Measurements from ENCODE around the gene NCLN. TPM values are rescaled to one million over a fixed set of nuclear protein-coding genes. Genes with fewer than 3 reads are reported as not detected.

Gene NCLN
- total and polyA plus RNA-seq, 8 donors, result 29.1 to 121 (median 39.1) TPM

- no peak overlapping the region for H3K27ac ChIP-seq
- no peaks in the 10 kb centered on the region for H3K9me3 ChIP-seq
- DNase-seq (no peak), ATAC-seq (no peak)
- H3K36me3 ChIP-seq, result peaks cover 0 to 71% of the 10 kb centered on the region in 2 donors
- peaks cover 0 to 38% of the 10 kb centered on the region in 2 donors for H3K4me1 ChIP-seq
- no peak for TF ChIP-seq CTCF (IDR thresholded peaks at IDR 0.05)
- intact Hi-C loops (cut with DNase I), result no loop called here
- no peak overlapping the region for H3K4me3 ChIP-seq
- H3K27me3 ChIP-seq, result no peaks in the 10 kb centered on the region
Measured at GRCh38 chr19:3157096-3157845, 28.5 kb upstream of the NCLN start.

GRCh38 chr19:3159565-3159964 is 26.2 kb upstream of the NCLN start:
- Histone ChIP-seq H3K27me3 (no peaks in the 10 kb centered on the region), H3K4me3 (no peak overlapping the region), H3K36me3 (peaks cover 0 to 81% of the 10 kb centered on the region in 2 donors), H3K9me3 (no peaks in the 10 kb centered on the region), H3K4me1 (peaks cover 0 to 51% of the 10 kb centered on the region in 2 donors), H3K27ac (peak overlapping the region in 1 of 2 donors; percentile 13)
- intact Hi-C loops (cut with DNase I), result no loop called here
- ATAC-seq, result no peak
- no peak for TF ChIP-seq CTCF (IDR thresholded peaks at IDR 0.05)
- no peak for DNase-seq

GRCh38 chr19:3160219-3160618 is 25.5 kb upstream of the NCLN start:
- no peaks in the 10 kb centered on the region for H3K27me3 ChIP-seq
- ATAC-seq, result no peak
- no peak for DNase-seq
- no peaks in the 10 kb centered on the region for H3K9me3 ChIP-seq
- H3K36me3 ChIP-seq, result peaks cover 0 to 81% of the 10 kb centered on the region in 2 donors
- H3K4me1 ChIP-seq, result peaks cover 0 to 52% of the 10 kb centered on the region in 2 donors
- no peak for TF ChIP-seq CTCF (IDR thresholded peaks at IDR 0.05)
- peak overlapping the region in 1 of 2 donors; percentile 13 for H3K27ac ChIP-seq
- intact Hi-C loops (cut with DNase I), result loop anchor here in 1 of 2 donors (10.0 kb wide), 1 partner anchor 205 kb away; no protein-coding TSS in a partner anchor
- no peak overlapping the region for H3K4me3 ChIP-seq

GRCh38 chr19:3161453-3161852 is 24.3 kb upstream of the NCLN start:
- Histone ChIP-seq H3K9me3 (no peaks in the 10 kb centered on the region), H3K4me1 (peaks cover 0 to 57% of the 10 kb centered on the region in 2 donors), H3K27ac (peak overlapping the region in 1 of 2 donors; percentile 33), H3K4me3 (no peak overlapping the region), H3K27me3 (no peaks in the 10 kb centered on the region), H3K36me3 (peaks cover 0 to 72% of the 10 kb centered on the region in 2 donors)
- ATAC-seq (no peak), DNase-seq (no peak)
- TF ChIP-seq CTCF (IDR thresholded peaks at IDR 0.05), result no peak
- intact Hi-C loops (cut with DNase I), result loop anchor here in 1 of 2 donors (10.0 kb wide), 1 partner anchor 207 kb away; no protein-coding TSS in a partner anchor

GRCh38 chr19:3162418-3163229 is 23.1 kb upstream of the NCLN start:
- intact Hi-C loops (cut with DNase I), result loop anchor here in 1 of 2 donors (10.0 kb wide), 1 partner anchor 208 kb away; no protein-coding TSS in a partner anchor
- peaks cover 0 to 66% of the 10 kb centered on the region in 2 donors for H3K4me1 ChIP-seq
- ATAC-seq (no peak), DNase-seq (peak in 1 of 4 donors; percentile 72)
- H3K27ac ChIP-seq, result no peak overlapping the region
- no peak overlapping the region for H3K4me3 ChIP-seq
- H3K9me3 ChIP-seq, result no peaks in the 10 kb centered on the region
- peaks cover 0 to 62% of the 10 kb centered on the region in 2 donors for H3K36me3 ChIP-seq
- no peaks in the 10 kb centered on the region for H3K27me3 ChIP-seq
- TF ChIP-seq CTCF (IDR thresholded peaks at IDR 0.05), result no peak
